Inflammatory macrophage (primary cell): Measurements from ENCODE around the gene CROT.
"Not testable (repeated sequence)": the region's sequence is repeated elsewhere in the genome, so short reads cannot be mapped to it uniquely, and the experiment has no call there.

Source experiments
- DNase-seq, 2 donors: peaks; one replicate each; pipeline ENCODE4 v3.0.0-alpha.2; 2020 to 2022
- total RNA-seq, 18 experiments: gene quantifications; one replicate each; lab custom pipeline; 2026; ENCODE audit warnings: mixed read lengths in 6 of 18, inconsistent platforms in 2 of 18; lab: John Stamatoyannopoulos, UW

CROT gene, protein sequence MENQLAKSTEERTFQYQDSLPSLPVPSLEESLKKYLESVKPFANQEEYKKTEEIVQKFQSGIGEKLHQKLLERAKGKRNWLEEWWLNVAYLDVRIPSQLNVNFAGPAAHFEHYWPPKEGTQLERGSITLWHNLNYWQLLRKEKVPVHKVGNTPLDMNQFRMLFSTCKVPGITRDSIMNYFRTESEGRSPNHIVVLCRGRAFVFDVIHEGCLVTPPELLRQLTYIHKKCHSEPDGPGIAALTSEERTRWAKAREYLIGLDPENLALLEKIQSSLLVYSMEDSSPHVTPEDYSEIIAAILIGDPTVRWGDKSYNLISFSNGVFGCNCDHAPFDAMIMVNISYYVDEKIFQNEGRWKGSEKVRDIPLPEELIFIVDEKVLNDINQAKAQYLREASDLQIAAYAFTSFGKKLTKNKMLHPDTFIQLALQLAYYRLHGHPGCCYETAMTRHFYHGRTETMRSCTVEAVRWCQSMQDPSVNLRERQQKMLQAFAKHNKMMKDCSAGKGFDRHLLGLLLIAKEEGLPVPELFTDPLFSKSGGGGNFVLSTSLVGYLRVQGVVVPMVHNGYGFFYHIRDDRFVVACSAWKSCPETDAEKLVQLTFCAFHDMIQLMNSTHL
- total RNA-seq = 2.5 to 21.8 (median 12.8) reads per million in 18 experiments

DNA sequence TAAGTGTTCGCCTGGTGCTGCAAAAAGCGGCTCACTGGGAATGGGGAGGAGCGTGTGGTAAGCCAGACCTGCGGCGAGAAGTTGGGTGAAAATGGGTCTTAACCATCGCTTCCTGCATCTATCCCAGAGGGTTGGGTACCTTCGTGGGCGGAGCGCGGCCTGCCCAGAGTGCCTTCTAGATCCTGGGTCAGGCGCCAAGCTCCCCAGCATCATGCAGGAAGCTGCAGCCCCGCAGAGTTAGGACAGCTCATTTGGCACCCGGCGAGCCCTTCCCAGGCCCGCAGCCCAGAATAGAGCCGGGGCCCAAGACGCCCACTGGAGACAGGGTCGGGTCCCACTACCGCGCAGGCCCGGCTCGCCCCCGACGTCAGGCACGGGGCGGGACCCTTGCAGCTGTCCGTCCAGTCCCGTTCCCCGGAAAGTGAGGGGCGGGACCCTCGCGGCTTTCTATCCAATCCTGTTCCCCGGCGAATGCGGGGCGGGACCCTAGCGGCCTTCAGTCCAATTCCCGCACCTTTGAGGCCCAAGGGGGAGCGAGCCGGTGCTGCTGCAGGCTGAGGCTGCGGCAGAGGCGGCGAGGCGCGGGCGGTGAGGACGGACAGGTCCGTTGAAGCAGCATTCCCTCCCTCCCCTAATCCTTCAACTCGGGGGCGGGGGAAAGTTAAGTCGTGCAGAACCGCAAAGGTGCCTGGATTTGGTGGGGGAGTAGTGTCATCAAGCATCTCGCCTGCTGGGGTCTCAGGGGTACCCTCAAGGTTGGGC is at the start of gene CROT:
TSS of gene CROT (plus strand) at position 499 of the 762 bp plus-strand sequence. CDS start 3,405 bp downstream, outside the sequence.
- DNase-seq = peak; percentile 94 to 95

DNA sequence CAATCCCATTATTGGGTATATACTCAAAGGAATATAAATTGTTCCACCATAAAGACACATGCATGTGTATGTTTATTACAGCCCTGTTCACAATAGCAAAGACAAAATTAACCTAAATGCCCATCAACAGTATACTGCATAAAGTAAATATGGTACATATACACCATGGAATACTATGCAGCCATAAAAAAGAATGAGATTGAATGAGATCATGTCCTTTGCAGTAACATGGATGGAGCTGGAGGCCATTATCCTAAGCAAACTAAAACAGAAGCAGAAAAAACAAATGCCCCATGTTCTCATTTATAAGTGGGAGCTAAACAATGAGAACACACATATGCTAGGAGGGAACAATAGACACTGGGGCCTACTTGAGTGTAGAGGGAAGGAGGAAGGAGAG is 44.7 kb upstream of the CROT start:
- no peak for DNase-seq

- DNase-seq = no peak
Observed at GRCh38 chr7:87310790-87311419, 34.6 kb upstream of the CROT start.

GRCh38 chr7:87312215-87312865 is 33.1 kb upstream of the CROT start:
- peak; percentile 55 to 67 for DNase-seq

- DNase-seq = no peak
Observed at GRCh38 chr7:87316097-87316700, 29.3 kb upstream of the CROT start.

DNA sequence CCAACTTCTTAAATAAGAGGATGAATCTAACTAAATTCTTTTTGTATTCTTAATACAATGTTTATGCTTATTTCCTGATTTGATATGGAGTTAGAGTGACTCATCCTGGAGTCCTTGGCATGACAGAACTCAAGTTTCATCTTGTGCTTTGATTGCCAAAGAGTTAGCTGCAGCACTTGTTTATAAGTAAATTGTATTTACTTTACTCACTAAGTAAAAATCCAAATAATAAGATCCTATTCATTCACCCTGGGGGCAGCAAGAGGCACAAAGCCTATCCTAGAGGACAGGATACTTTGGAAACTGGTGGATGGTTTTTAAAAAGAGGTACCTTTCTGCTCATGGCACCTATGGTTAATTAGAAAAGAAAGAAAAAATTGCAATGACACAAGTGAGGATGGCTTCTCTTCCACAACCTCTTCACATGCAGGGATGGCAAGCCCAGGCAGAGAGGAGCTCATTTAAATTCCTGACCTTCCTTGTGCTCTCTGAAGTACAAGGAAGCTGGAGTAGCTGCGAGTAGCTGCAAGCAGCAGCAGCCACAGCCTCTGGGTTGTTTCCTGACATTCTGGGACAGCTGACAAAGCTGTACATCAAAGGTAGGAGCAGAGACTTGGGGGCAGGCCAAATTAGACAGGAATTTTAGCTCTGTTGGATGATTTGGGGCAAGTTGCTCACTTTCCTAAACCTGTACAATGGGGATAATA is 28.5 kb upstream of the CROT start:
- peak in 1 of 2 donors; percentile 27 for DNase-seq

DNA sequence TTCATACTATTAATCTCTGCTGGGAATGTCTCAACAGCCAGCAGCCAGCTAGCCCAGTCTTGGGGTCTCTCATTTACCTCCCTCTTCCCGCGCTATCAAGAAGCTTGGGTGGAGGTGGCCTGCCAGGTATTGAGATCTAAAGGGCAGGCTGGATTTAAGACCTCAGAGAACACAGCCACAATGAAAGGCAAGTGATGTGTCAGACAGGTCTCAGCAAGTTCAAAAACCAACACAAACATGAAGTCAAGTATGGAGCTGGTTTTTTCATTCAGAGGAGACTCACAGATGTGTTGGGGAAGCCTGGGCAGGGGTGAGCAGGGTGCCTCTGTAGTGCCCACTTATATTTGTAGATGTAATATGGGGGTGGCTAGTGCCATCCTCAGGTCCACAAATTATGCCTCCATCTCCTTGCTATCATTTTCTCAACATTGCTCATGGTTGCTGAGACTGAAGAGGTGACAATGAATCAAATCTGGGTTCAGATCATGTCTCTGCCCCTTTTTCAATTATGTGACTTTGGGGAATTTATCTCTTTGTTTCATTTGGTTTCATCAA is 27.7 kb upstream of the CROT start:
- no peak for DNase-seq

DNA sequence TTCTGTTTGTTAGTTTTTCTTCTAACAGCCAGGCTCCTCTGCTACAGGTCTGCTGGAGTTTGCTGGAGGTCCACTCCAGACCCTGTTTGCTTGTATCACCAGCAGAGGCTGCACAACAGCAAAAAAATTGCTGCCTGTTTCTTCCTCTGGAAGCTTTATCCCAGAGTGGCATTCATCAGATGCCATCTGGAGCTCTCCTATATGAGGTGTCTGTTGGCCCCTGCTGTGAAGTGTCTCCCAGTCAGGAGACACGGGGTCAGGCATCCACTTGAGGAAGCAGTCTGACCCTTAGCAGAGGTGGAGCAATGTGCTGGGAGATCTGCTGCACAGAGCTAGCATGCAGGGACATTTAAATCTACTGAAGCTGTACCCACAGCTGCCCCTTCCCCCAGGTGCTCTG is 26.7 kb upstream of the CROT start:
- DNase-seq = no peak

- DNase-seq = not testable (repeated sequence)
Observed at GRCh38 chr7:87319154-87319581, 26.3 kb upstream of the CROT start.

DNA sequence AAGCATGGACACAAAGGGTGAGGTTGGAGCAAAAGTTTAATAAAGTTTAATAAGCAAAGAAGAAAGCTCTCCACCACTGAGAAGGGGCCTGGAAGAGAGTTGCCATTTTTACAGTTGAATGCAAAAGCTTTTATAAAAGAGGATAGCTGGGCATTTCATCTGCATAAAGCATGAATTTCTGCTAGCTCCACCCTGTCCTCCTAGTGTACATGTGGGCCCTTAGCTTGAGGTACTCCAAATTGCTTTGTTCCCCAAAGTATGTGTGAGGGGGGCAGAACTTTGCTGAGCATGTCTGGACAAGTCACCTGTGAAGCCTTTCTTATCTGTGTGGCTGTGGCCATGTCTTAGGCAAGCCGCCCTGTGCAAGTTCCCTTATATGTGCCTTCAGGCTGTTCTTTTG is 22.6 kb upstream of the CROT start:
- no peak for DNase-seq

DNA sequence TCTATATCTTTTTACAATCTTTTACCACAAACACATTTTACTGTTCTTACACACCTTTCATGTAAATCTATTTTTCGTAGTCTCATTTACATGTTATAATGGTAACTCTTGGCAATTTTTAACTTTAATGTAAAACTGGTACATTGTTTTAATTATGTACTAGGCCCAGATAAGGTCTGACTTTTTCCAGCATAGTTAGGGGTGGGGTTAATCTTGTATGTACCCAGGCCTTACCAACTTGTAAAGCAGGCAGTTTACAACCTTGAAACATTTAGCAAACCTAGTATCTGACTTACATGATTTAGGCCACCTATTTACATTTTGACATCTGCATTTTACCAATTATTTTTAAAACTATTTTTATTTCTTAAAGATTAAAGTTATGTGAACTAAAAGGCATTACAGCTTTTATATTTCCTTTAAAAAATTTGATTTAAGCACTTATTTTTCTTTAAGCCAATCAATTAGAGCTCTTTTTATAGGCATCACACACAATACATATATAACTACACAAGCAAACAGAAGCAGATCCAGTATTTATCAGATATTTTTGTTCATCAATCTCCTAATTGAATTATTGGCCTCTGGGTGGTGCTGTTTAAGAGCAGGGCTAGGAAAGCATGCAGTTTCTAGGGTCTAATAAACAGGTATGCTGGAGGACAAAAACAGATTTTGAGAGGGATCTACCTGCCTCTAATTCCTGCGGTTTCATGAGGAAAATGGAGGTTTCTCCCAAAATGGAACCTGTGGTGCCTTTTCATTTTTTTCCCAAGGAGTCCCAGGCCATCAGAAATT is 19.7 kb upstream of the CROT start:
- no peak for DNase-seq

GRCh38 chr7:87328281-87328680 is 17.2 kb upstream of the CROT start:
- no peak for DNase-seq

DNA sequence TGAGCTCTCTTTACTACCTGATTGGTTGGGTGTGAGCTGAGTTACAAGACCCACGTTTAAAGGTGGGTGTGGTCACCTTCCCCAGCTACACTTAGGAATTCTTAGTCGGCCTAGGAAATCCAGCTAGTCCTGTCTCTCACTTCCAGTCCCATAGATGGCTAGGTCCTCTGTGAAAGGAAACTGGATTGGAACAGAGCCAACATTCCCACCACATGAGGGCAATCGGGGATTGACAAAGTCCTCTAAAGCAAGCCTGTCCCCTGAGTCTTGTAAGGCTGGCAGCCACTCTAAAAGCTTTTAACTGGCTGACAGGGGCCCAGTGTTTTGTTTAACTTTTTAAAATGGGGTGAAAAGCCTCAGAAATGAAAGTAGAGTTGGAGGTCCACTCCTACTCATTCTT is 15.1 kb upstream of the CROT start:
- no peak for DNase-seq

DNA sequence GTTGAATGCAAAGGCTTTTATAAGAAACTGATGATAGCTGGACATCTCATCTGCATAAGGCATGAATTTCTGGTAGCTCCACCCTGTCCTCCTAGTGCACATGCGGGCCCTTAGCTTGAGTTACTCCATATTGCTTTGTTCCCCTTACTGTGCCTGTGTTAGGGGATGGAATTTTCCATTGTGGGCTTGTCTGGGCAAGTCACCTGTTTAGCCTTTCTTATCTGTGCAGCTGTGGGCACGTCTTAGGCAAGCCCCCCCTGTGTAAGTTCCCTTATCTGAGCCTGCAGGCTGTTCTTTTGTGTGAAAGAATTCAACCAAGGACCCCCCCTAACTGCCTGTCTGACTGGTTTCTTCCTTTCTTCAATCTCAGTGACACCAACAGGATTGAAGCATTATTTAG is 14.5 kb upstream of the CROT start:
- DNase-seq = no peak

GRCh38 chr7:87331687-87332252 is 13.7 kb upstream of the CROT start:
- DNase-seq = no peak

- DNase-seq = no peak
Observed at GRCh38 chr7:87332321-87332720, 13.1 kb upstream of the CROT start.

GRCh38 chr7:87336136-87336535 is 9.3 kb upstream of the CROT start:
- DNase-seq = no peak

GRCh38 chr7:87337331-87337730 is 8.1 kb upstream of the CROT start:
- no peak for DNase-seq

DNA sequence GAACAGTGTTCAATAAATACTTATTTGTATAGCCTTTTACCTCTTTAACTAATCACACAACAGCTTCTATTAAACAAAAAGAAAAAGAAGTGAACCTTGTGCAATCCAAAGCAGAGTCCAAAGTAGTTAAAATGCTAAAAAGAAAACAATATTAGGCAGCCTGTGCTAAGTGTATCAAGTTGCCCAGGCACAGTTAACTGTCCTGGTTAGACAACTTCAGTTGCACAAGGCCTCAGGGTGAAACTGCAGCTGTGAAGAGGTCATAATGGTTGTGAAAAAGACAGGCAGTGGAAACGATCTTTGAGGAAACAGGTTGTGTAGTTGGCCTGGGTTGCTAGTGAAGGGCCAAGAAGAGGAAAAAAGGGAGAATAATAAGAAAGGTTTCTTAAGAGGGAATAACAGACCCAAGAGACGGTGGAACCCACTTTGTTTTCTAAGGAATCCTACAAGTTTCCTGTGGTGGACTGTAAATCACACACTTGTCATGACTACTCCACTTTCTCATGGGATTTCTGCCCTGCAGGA is 6.0 kb upstream of the CROT start:
- no peak for DNase-seq
